GM10266 (cell line): ENCODE results near the gene RAB7A.
"Not testable (repeated sequence)": the region's sequence is repeated elsewhere in the genome, so short reads cannot be mapped to it uniquely, and the experiment has no call there.

Experiments
- DNase-seq: peaks from one replicate; pipeline ENCODE4 v3.0.0; 2012; ENCODE audit errors: extremely low spot score
- TF ChIP-seq, protein P1 (sequence below): IDR thresholded peaks from 2 replicates; pipeline ENCODE4 v1.5.1; 2012; ENCODE audit warnings: mild to moderate bottlenecking, low read depth; ENCODE audit not compliant: control insufficient read depth, insufficient read depth; ENCODE audit errors: missing control alignments

The RAB7A gene

DNA sequence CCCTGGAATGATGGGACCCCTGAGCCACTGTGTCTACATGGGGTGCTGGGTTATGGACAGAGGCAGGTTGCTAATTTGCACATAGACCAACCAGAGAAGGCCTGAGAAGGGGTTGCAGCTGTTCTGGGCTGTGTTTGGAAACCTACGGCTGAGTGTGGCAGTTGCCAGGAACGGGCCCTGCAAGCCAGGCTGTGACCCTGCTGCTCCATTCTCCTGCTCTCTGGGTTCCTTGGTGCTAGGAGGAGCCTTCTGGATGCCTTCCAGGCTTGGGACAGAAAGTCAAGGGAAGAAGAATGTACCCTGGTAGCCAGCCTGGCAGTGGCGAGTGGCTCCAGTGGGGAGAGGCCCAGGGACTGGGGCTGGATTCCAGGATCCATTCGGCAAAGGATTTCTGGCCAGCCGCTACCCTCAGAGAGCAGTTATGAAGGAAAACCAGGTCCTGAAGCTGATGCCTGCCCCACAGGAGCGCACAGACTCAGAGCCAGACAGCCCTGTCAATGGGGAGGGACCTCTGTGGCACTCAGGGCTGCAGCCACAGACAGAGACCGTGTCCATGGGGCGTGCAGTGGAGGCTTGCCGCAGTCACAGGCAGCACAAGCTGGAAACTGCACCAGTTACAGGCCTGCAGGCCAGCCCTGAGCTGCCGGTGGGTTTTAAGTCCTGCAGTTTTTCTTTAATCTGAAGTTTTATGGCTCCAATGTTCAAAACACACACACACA is 98.3 kb downstream of the RAB7A start:
- no peak for DNase-seq
- TF ChIP-seq, protein P1, sequence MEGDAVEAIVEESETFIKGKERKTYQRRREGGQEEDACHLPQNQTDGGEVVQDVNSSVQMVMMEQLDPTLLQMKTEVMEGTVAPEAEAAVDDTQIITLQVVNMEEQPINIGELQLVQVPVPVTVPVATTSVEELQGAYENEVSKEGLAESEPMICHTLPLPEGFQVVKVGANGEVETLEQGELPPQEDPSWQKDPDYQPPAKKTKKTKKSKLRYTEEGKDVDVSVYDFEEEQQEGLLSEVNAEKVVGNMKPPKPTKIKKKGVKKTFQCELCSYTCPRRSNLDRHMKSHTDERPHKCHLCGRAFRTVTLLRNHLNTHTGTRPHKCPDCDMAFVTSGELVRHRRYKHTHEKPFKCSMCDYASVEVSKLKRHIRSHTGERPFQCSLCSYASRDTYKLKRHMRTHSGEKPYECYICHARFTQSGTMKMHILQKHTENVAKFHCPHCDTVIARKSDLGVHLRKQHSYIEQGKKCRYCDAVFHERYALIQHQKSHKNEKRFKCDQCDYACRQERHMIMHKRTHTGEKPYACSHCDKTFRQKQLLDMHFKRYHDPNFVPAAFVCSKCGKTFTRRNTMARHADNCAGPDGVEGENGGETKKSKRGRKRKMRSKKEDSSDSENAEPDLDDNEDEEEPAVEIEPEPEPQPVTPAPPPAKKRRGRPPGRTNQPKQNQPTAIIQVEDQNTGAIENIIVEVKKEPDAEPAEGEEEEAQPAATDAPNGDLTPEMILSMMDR, result no peak

DNA sequence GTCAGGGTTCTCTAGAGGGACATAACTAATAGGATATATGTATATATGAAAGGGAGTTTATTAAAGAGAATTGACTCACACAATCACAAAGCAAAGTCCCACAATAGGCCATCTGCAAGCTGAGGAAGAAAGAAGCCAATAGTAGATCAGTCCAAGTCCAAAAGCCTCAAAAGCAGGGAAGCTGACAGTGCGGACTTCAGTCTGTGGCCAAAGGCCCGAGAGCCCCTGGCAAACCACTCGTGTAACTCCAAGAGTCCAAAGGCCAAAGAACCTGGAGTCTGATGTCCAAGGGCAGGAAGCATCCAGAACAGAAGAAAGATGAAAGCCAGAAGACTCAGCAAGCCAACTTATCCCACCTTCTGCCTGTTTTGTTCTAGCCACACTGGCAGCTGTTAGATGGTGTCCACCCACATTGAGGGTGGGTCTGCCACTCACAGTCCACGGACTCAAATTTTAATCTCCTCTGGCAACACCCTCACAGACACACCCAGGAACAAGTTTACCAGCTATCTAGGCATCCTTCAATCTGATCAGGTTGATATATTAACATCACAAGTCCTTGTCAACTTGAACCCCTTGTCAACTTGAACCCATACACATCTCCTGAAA is 99.2 kb downstream of the RAB7A start:
- TF ChIP-seq, protein P1, result no peak
- no peak for DNase-seq

DNA sequence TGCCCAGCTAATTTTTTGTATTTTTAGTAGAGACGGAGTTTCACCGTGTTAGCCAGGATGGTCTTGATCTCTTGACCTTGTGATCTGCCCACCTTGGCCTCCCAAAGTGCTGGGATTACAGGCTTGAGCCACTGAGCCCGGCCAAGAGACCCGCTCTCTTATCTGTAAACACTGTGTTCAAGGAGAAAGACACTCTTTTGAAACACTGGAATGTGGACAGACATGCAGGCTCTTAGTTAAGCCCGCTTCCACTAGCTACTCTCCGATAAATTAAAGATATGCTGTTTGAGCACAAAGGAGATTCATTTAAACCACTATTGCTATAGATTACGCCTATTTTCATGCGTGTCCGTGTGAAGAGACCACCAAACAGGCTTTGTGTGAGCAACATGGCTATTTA is 103.1 kb downstream of the RAB7A start:
- not testable (repeated sequence) for DNase-seq

DNA sequence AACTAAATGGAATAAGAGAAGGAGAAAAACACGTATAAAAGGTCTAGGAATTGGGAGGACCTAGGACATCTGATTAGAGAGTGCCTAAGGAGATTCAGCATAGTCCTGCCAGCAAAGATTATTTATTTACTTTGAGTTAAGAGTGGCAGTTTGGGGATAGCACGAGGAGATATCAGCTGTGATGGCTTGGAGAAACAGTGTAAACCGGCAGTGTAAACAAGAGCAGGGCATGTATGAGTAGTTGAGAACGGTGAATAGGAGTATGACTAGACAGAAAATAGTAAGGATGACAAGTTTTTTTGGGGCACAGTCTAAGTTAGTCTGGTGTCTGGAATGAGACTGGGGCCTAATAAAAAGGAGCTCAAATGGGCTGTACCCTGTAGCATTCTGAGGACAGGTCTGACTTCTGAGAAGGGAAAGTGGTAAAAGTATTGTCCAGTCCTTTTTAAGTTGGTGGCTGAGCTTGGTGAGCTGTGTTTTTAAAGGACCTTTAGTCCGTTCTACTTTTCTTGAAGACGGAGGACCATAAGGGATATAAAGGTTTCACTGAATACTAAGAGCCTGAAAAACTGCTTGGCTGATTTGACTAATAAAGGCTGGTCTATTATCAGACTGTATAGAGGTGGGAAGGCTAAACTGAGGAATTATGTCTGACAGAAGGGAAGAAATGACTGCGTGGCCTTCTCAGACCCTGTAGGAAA is 104.1 kb downstream of the RAB7A start:
- DNase-seq, result not testable (repeated sequence)

DNA sequence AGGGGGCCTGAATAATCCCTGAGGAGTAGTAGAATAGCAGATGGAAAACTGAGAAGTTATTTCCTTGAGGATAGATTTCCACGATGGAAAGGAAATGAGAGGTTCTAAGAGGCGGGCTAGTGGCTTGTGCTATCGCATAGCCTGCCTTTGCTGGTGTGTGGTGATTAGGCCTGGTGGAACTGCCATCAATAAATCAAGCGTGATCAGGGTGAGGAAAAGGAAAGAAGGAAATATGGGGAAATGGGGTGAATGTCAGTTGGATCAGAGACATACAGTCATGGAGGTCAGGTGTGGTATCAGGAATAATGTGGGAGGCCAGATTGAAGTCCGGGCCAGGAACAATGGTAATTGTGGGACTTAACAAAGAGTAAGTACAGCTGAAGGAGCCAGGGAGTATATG is 104.8 kb downstream of the RAB7A start:
- not testable (repeated sequence) for DNase-seq

DNA sequence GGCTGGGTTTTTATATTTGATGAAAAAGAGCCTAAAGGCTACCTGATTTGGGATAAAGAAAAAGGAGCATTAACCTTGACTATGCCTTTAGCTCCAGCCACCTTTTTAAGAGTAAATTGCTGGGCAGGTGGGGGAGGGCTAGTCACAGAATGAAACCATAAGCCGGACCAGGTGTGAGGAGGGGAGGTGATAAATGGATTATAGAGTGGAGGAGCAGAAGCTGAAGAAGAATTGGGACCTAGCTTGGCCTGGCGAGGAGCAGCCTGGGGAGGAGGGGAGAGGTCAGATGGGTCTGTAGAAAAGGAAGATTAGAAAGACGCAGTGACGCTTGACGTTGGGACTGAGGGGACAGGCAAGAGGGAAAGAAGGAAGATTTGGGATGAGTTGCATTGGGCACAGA is 107.0 kb downstream of the RAB7A start:
- DNase-seq, result not testable (repeated sequence)

DNA sequence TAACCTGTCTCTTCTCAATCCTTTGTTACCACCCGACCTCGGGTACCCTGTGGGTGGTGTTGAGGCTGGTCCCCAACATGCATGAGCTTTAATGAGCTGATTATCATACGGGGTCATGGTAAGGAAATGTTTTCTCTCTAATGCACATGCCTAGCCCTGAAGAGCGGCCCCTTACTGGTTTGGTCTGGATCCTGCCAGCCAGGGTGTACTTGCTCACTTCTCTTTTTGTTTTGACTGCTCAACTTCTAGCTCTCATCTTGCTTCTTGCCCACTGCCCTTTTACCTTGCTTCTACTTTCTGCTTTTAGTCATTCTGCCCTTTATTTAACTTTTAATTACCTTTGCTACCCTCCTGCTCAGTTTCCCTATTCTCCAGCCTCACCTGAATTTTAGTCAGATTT is 109.1 kb downstream of the RAB7A start:
- no peak for DNase-seq
- TF ChIP-seq, protein P1, result no peak

DNA sequence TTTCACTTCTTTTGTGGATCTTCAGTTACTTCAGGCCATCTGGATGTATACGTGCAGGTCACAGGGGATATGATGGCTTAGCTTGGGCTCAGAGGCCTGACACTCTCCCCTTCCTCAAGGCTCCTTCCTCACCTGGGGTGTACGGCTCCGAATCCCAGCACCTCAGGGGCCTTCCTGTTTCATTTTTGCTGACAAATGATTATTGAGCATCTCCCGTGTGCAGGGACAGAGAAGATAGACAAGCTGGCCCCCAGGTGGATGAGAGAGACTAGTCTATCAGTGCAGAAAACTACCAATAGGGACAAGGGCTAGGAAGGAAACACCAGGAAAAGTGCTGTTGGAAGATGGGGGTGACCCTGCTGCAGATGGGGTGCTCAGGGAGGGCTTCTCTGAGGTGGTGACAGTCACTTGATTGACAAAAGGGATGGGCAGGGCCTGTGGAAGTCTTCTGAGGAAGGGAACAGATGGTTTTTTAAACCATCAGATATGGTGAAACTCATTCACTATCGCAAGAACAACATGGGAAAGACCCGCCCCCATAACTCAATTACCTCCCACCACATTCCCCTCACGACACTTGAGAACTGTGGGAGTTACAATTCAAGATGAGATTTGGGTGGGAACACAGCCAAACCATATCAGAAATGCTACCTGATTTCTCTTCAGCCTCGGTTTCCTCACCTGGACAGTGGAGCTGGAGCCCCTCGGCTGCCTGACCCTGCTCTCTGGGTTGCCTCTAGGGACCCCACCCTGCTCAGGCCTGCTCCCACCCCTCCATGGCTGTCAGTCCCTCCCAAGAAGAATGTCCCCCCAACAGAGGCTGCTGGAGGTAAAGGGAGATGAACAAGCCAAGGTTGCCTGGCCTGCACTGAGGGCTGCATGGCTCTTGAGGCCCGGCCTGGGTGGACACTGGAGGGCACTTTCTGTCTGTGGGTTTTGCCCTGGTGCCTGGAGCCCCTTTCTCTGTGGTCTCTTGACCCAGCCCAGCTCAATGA is 116.2 kb downstream of the RAB7A start:
- no peak for DNase-seq
- TF ChIP-seq, protein P1, result no peak

DNA sequence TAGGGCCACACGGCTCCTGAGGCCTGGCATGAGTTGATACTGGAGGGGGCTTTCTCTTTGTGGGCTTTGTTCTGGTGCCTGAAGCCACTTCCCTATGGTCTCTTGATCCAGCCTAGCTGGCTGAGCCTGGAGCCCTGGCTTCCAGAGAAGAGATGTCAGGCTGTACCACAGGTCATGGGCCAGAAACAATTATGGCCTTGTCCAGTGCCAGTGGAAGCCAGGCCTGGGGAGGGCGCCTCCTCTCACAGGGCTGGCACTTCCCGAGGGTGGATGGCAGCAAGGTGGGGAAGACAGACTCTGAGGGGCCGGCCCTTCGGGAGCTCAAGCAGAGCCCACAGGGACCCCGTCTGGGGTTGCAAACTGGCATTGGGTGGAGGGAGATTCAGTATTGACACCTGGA is 118.5 kb downstream of the RAB7A start:
- DNase-seq, result no peak
- TF ChIP-seq, protein P1, result no peak
